Pancreas (tissue), 10 donors: ENCODE data around the gene REPIN1. TPM values are rescaled to one million over a fixed set of nuclear protein-coding genes. Genes with fewer than 3 reads are reported as not detected.

Source experiments
- ATAC-seq, 4 donors: fragments of 200-7000 bp; cut with Tn5 transposase; one replicate each; pipeline versions ENCODE4 v1.8.0 to v1.9.1; 2020; ENCODE audit warnings: mild to moderate bottlenecking in 4 of 4, moderate library complexity in 4 of 4
- DNase-seq, 6 donors: peaks; one replicate each; pipeline ENCODE4 v3.0.0-alpha.2; 2020
- FAIRE-seq: peaks from 2 replicates; lab custom pipeline; 2012; peaks lifted over from hg19 to GRCh38; lab: Jason Lieb, UNC
- H3K27ac ChIP-seq, 4 donors: fragments of 200-600 bp; sonication (generic); 1 replicate in 3 of 4; 2 replicates in 1 of 4; pipeline versions ENCODE4 v1.5.0 to v1.8.0; 2020
- H3K27me3 ChIP-seq, 4 donors: fragments of 200-600 bp; one replicate each; pipeline ENCODE4 v1.8.0; 2021
- H3K36me3 ChIP-seq, 3 donors: fragments of 200-600 bp; sonication (generic) in 1 of 3; one replicate each; pipeline versions ENCODE4 v1.5.0 to v1.8.0; 2020 to 2021
- H3K4me1 ChIP-seq, 3 donors: fragments of 200-600 bp; one replicate each; pipeline ENCODE4 v1.8.0; 2021
- H3K4me3 ChIP-seq, 4 donors: fragments of 200-600 bp; sonication (generic) in 2 of 4; one replicate each; pipeline versions ENCODE4 v1.5.0 to v1.8.0; 2020 to 2021
- H3K9me3 ChIP-seq, 4 donors: fragments of 200-600 bp; one replicate each; pipeline ENCODE4 v1.8.0; 2021
- WGBS, 2 donors: extraction: QIAGEN DNeasy Blood & Tissue Kit; methylation state at CpG; one replicate each; pipeline ENCODE4 v1.1.7; 2013; 5-methylcytosine and 5-hydroxymethylcytosine counted together
- intact Hi-C, 3 donors: fragments of 100-400 bp; cut with DNase I; formaldehyde crosslinking; loops; one replicate each; pipeline versions ENCODE4 v1.11.1 to v1.14.2; 2022
- polyA plus RNA-seq, 2 donors: library from polyadenylated mRNA; stranded (reverse); fragments of 200-250 nt; gene quantifications; one replicate each; pipeline ENCODE4 v1.2.3, GENCODE V29; 2013
- total RNA-seq, 6 donors: library from RNA; stranded (reverse); fragmentation: NEBNext Ultra II Directional in 4 of 6; extraction: Animal tissue kit (Norgen Biotek cat#: 25700) in 4 of 6; gene quantifications; one replicate each; pipeline versions ENCODE4 v1.2.1 to v1.2.4, GENCODE V29; 2021 to 2023
- TF ChIP-seq, protein P1 (sequence below), 4 donors: fragments of 200-600 bp; sonication (generic) in 3 of 4; IDR thresholded peaks; one replicate each; pipeline versions ENCODE4 v1.5.0 to v1.8.0; 2021; ENCODE audit warnings: antibody characterized with exemption in 4 of 4
- donor health status: healthy with polysubstance abuse.
- donor health status: DM: no; HTN: no; CAD: no; lungs with moderate emphysema.
- donor health status: DM: no; HTN: no; CAD: no.
- donor health status: control.
- donor health status: control.
- donor health status: Bipolar disorder and iron deficiency.
- donor health status: DM: yes; HTN: yes; CAD: no.
- donor health status: DM: no; HTN: no; CAD: no.
- donor health status: DM: no; HTN: no; CAD: no.
- donor health status: DM: yes; HTN: yes; CAD: no.

Gene REPIN1
- total and polyA plus RNA-seq, 8 donors: 48.1 to 78.8 (median 63.2) TPM

DNA sequence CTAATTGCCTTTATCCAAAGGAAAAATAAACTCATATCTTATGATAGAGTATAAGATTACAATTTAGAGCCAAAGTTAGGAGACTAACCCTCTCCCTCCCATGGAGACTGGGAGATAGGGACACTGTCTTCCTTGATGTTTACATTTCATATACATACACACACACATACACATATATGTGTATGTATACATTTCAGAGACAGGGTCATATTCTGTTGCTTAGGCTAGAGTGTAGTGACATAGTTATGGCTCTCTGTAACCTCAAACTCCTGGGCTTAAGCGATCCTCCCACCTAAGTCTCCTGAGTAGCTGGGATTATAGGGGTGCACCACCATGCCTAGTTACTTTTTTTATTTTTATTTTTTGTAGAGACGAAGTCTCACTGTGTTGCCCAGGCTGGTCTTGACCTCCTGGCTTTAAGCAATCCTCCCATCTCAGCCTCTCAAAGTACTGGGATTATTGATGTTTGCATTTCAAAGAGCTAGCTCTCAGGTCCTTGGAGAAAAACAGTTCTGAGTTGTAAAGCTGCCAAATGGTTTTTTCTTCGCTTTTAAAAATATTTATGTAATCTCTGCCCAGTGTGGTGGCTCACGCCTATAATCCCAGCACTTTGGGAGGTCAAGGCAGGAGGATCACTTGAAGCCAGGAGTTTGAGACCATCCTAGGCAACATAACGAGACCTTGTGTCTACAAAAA lies 8.1 kb upstream of the REPIN1 start:
- H3K27me3 ChIP-seq: no peaks in the 10 kb centered on the region
- H3K4me1 ChIP-seq: peaks cover under 1 to 5% (median 3%) of the 10 kb centered on the region in 3 donors
- FAIRE-seq (no peak), ATAC-seq (no peak), DNase-seq (no peak)
- no peak overlapping the region for H3K27ac ChIP-seq
- no peaks in the 10 kb centered on the region for H3K9me3 ChIP-seq
- TF ChIP-seq, protein P1, sequence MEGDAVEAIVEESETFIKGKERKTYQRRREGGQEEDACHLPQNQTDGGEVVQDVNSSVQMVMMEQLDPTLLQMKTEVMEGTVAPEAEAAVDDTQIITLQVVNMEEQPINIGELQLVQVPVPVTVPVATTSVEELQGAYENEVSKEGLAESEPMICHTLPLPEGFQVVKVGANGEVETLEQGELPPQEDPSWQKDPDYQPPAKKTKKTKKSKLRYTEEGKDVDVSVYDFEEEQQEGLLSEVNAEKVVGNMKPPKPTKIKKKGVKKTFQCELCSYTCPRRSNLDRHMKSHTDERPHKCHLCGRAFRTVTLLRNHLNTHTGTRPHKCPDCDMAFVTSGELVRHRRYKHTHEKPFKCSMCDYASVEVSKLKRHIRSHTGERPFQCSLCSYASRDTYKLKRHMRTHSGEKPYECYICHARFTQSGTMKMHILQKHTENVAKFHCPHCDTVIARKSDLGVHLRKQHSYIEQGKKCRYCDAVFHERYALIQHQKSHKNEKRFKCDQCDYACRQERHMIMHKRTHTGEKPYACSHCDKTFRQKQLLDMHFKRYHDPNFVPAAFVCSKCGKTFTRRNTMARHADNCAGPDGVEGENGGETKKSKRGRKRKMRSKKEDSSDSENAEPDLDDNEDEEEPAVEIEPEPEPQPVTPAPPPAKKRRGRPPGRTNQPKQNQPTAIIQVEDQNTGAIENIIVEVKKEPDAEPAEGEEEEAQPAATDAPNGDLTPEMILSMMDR (IDR thresholded peaks at IDR 0.05): no peak
- no peak overlapping the region for H3K4me3 ChIP-seq
- no peaks in the 10 kb centered on the region for H3K36me3 ChIP-seq
- intact Hi-C loops: no loop called here
- WGBS, 2 donors: 70 to 72% methylated on average over 5 of the region's 5 CpGs

DNA sequence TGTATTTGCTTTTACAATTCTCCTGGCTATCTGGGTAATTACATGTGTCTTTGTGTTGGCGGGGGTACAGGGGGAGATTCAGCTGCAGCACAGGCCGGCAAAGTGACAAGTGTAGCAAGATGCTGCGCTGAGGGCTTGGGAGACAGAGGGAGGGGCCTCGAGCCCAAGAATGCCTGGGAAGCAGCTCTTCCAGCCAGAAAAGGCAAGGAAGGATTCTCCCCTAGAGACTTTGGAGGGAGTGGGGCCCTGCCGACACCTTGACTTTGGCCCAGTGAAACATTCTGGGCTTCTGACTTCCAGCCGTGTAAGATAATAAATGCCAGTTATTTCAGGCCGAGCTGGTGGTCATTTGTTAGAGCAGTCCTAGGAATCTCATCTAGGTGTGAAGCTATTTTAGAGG lies 7.2 kb upstream of the REPIN1 start:
- no peak for DNase-seq
- TF ChIP-seq, protein P1 (IDR thresholded peaks at IDR 0.05): no peak
- H3K27ac ChIP-seq: no peak overlapping the region
- H3K9me3 ChIP-seq: no peaks in the 10 kb centered on the region
- H3K36me3 ChIP-seq: no peaks in the 10 kb centered on the region
- ATAC-seq: no peak
- FAIRE-seq: no peak
- no peak overlapping the region for H3K4me3 ChIP-seq
- intact Hi-C loops: no loop called here
- H3K27me3 ChIP-seq: no peaks in the 10 kb centered on the region
- H3K4me1 ChIP-seq: no peaks in the 10 kb centered on the region
- 80 to 81% methylated on average over 7 of the region's 7 CpGs for WGBS, 2 donors

DNA sequence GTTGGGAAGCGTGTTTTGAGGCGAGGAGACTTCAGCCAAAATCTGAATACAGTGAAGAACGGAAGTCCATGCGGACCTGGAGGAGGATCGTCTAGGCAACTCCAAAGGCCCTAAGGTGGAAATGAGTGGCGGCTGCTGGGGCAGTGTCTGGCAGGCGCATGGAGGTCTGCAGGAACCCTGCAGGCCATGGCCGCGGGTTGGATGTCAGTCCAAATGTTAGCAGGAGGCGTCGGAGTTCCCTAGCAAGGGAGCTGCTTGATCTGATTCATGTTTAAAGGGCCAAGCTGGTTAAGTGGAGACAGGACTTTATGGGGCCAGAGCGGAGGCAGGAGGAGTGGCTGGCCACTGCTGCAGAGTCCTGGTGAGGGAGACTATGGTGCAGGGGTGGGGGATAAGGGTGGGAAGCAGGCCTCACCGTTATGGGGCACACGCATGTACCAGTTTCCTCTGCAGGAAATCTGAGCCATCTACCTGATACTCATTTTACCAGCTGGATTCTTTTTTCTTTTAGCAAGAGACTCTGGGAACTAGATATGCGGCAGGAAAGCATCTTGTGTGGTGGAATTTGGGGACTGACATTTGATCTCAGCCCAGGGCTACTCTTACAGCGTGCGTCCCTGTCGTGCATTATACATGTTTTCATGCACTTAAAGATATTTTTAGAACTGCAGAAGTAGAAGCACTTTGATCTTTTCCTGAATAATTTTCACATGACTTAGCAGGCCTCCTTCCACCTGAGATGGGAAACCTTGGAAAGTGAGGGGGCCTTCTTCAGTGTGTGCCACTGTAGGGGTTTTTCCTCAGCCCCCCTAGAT lies 6.6 kb upstream of the REPIN1 start:
- H3K27me3 ChIP-seq: no peaks in the 10 kb centered on the region
- no peak overlapping the region for H3K27ac ChIP-seq
- 86 to 91% methylated on average over 18 of the region's 18 CpGs for WGBS, 2 donors
- DNase-seq (no peak), FAIRE-seq (no peak), ATAC-seq (no peak)
- H3K36me3 ChIP-seq: no peaks in the 10 kb centered on the region
- TF ChIP-seq, protein P1 (IDR thresholded peaks at IDR 0.05): no peak
- H3K9me3 ChIP-seq: no peaks in the 10 kb centered on the region
- H3K4me1 ChIP-seq: peaks cover 0 to 2% (median 0%) of the 10 kb centered on the region in 3 donors
- intact Hi-C loops: no loop called here
- no peak overlapping the region for H3K4me3 ChIP-seq

DNA sequence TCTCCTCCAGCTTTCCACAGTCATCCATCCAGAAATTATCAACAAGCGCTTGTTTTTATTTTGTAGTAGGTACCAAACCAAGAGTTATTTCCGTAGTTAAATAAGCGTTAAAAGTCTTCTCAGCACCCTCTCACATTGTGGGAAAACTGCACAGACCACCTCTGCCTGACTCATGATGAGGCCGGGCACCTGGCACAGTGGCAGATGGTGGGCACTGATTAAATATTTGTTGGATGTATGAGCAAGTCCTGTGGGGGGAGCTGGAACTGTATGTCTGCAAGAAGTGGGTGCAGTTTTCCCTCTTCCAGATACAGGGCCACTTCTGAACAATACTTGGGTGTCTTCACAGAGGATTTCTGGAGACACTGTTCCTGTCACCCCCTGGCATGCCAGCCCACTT lies 5.3 kb upstream of the REPIN1 start:
- no peaks in the 10 kb centered on the region for H3K36me3 ChIP-seq
- DNase-seq (no peak), ATAC-seq (no peak), FAIRE-seq (no peak)
- H3K27me3 ChIP-seq: no peaks in the 10 kb centered on the region
- 76 to 85% methylated on average over 4 of the region's 4 CpGs for WGBS, 2 donors
- no peaks in the 10 kb centered on the region for H3K9me3 ChIP-seq
- TF ChIP-seq, protein P1 (IDR thresholded peaks at IDR 0.05): no peak
- intact Hi-C loops: no loop called here
- no peak overlapping the region for H3K27ac ChIP-seq
- peaks cover 8 to 11% (median 9%) of the 10 kb centered on the region in 3 donors for H3K4me1 ChIP-seq
- no peak overlapping the region for H3K4me3 ChIP-seq
